Subcutaneous adipose tissue (tissue), 4 donors: ENCODE results near the gene PLBD2. TPM values are rescaled to one million over a fixed set of nuclear protein-coding genes. Genes with fewer than 3 reads are reported as not detected.

Source experiments
- CTCF ChIP-seq: fragments of 450-650 bp; IDR thresholded peaks from one replicate; pipeline ENCODE4 v1.5.1; 2016; ENCODE audit warnings: low read depth, mild to moderate bottlenecking, control low read depth, antibody characterized with exemption, moderate library complexity
- total RNA-seq, 4 donors: library from RNA; depleted of rRNA; stranded (reverse); fragments of >200 nt; gene quantifications; one replicate each; pipeline ENCODE4 v1.1.0, GENCODE V29; 2016

Gene PLBD2
- total RNA-seq, 4 donors from 2014 or later = 31.8 to 69.7 (median 59.5) TPM

- TF ChIP-seq CTCF = no peak
Observed at GRCh38 chr12:113385282-113385882, 27.0 kb downstream of the PLBD2 start.

GRCh38 chr12:113386866-113387566 is 28.6 kb downstream of the PLBD2 start:
- TF ChIP-seq CTCF = no peak

- no peak for TF ChIP-seq CTCF
Observed at GRCh38 chr12:113387631-113388030, 29.2 kb downstream of the PLBD2 start.

GRCh38 chr12:113388351-113388750 is 30.0 kb downstream of the PLBD2 start:
- no peak for TF ChIP-seq CTCF

- TF ChIP-seq CTCF = no peak
Observed at GRCh38 chr12:113390064-113391043, 32.0 kb downstream of the PLBD2 start.

- TF ChIP-seq CTCF = no peak
Observed at GRCh38 chr12:113391145-113391544, 32.8 kb downstream of the PLBD2 start.
